ENCODE measurements around the gene TOR2A. TPM values are rescaled to one million over a fixed set of nuclear protein-coding genes. Genes with fewer than 3 reads are reported as not detected.

The TOR2A gene
- total RNA-seq, 1 experiment from 2014 or later: 13.2 TPM

GRCh38 chr9:127683723-127684122 is 51.4 kb downstream of the TOR2A start:
- H3K56ac ChIP-seq (ENCODE audit: insufficient read length, low read depth, low read length): no peak overlapping the region
- H3K4ac ChIP-seq (ENCODE audit: low read depth, low read length): no peak overlapping the region
- H4K20me1 ChIP-seq (ENCODE audit: control insufficient read depth, insufficient read depth, insufficient read length): no peaks in the 10 kb centered on the region
- H4K91ac ChIP-seq (ENCODE audit: insufficient read length, low read depth, low read length): no peak overlapping the region
- H3K9me3 Mint-ChIP-seq: no peaks in the 10 kb centered on the region
- H3K4me2 ChIP-seq (ENCODE audit: insufficient read depth, insufficient read length, low read length): no peak overlapping the region
- H3K27ac ChIP-seq (ENCODE audit: insufficient read length, low read depth, low read length): no peak overlapping the region
- no peaks in the 10 kb centered on the region for H3K79me1 ChIP-seq (ENCODE audit: insufficient read depth, low read depth, low read length, poor library complexity, severe bottlenecking)
- no peak overlapping the region for H4K5ac ChIP-seq (ENCODE audit: insufficient read length, low read depth, low read length)
- no peak overlapping the region for H3K4me3 Mint-ChIP-seq
- H4K8ac ChIP-seq (replicated peaks; ENCODE audit: insufficient read length, low read depth, low read length): no peak overlapping the region
- H2BK12ac ChIP-seq (ENCODE audit: insufficient read length, low read depth, low read length): no peak overlapping the region
- no peaks in the 10 kb centered on the region for H3K4me1 Mint-ChIP-seq
- H3K14ac ChIP-seq (ENCODE audit: insufficient read depth, low read length): no peak overlapping the region
- H3K27me3 Mint-ChIP-seq (ENCODE audit: low read depth): no peaks in the 10 kb centered on the region
- no peak overlapping the region for H2BK20ac ChIP-seq (ENCODE audit: low read depth, low read length, poor library complexity, severe bottlenecking)
- no peak overlapping the region for H3T11ph ChIP-seq (ENCODE audit: low read length)
- H3K4me1 ChIP-seq (ENCODE audit: insufficient read depth, low read length): no peaks in the 10 kb centered on the region
- H3K27me3 ChIP-seq (ENCODE audit: insufficient read depth, low read length): no peaks in the 10 kb centered on the region
- no peaks in the 10 kb centered on the region for H3K9me3 ChIP-seq (ENCODE audit: control insufficient read depth, low read depth, low read length)
- DNase-seq: no peak
- peaks cover 22 to 43% (median 33%) of the 10 kb centered on the region in 3 experiments; a peak in 6 of 7 replicates for H3K36me3 Mint-ChIP-seq (ENCODE audit: insufficient read depth in 1 of 3, low read depth in 3 of 3)
- WGBS (ENCODE audit: extremely low coverage, insufficient read length, low lambda C conversion rate): no CpG with 5 or more reads among the region's 5 CpGs
- no peak for TF ChIP-seq CTCF (conservative IDR thresholded peaks at IDR 0.05)
- no peak overlapping the region for H2BK120ac ChIP-seq (ENCODE audit: low read depth, low read length, poor library complexity, severe bottlenecking)
- H2AK5ac ChIP-seq (ENCODE audit: insufficient read length, low read length): no peak overlapping the region
- no peak overlapping the region for H3K23ac ChIP-seq (ENCODE audit: insufficient read length, low read depth, low read length)
- H2BK5ac ChIP-seq (ENCODE audit: insufficient read length, low read length): no peak overlapping the region
- no peaks in the 10 kb centered on the region for H3K79me2 ChIP-seq (ENCODE audit: insufficient read depth, low read length)
- H3K9ac ChIP-seq (ENCODE audit: extremely low read depth, insufficient read length, low read length): no peak overlapping the region
- no peaks in the 10 kb centered on the region for H3K23me2 ChIP-seq (ENCODE audit: insufficient read length, low read depth, low read length, poor library complexity, severe bottlenecking)
- H3K27ac Mint-ChIP-seq: no peak overlapping the region; a peak in 1 of 7 replicates
- no peak overlapping the region for H3K18ac ChIP-seq (ENCODE audit: insufficient read length, low read depth, low read length)
- H2AFZ ChIP-seq (ENCODE audit: low read length): no peak overlapping the region
- H2BK15ac ChIP-seq (ENCODE audit: low read depth, low read length): no peak overlapping the region
